SU-DHL-6 (cell line): ENCODE data around the gene MLN.

Experiments used
- H2AFZ ChIP-seq: fragments of 200-600 bp; sonication (generic); 2 replicates; pipeline ENCODE4 v1.6.1; 2014; ENCODE audit warnings: low read depth, mild to moderate bottlenecking, moderate library complexity, mixed read lengths, antibody characterized with exemption, low read length; ENCODE audit not compliant: severe bottlenecking
- H3F3A ChIP-seq: fragments of 200-600 bp; shearing (Covaris generic); 2 replicates; pipeline ENCODE4 v1.6.0; 2016; ENCODE audit warnings: antibody characterized with exemption, mild to moderate bottlenecking; ENCODE audit not compliant: insufficient read depth
- H3K27ac ChIP-seq: fragments of 200-600 bp; sonication (generic); 2 replicates; pipeline ENCODE4 v1.5.1; 2016; ENCODE audit warnings: low read depth, mild to moderate bottlenecking, low read length, moderate library complexity, mixed read lengths
- H3K27me3 ChIP-seq: fragments of 200-600 bp; sonication (generic), shearing (Covaris generic); 2 replicates; pipeline ENCODE4 v1.6.0; 2014; ENCODE audit warnings: mild to moderate bottlenecking, low read length
- H3K36me3 ChIP-seq: fragments of 200-600 bp; sonication (generic); 2 replicates; pipeline ENCODE4 v1.6.1; 2014; ENCODE audit warnings: mild to moderate bottlenecking, low read length, mixed read lengths
- H3K4me2 ChIP-seq: fragments of 300-600, 200-600 bp; shearing (Covaris generic), sonication (generic); 2 replicates; pipeline ENCODE4 v1.6.0; 2014; ENCODE audit warnings: low read length, low read depth, mild to moderate bottlenecking; ENCODE audit not compliant: poor library complexity, severe bottlenecking
- H3K4me3 ChIP-seq: fragments of 200-600 bp; sonication (generic); 2 replicates; pipeline ENCODE4 v1.5.1; 2014; ENCODE audit warnings: antibody characterized with exemption, low read length, mild to moderate bottlenecking, mixed read lengths; ENCODE audit not compliant: insufficient read depth, poor library complexity, severe bottlenecking
- H3K79me2 ChIP-seq: fragments of 200-600 bp; sonication (generic); 2 replicates; pipeline ENCODE4 v1.6.1; 2014; ENCODE audit warnings: mild to moderate bottlenecking, low read length, moderate library complexity; ENCODE audit not compliant: insufficient read depth
- H3K9ac ChIP-seq: fragments of 200-600 bp; sonication (generic); 2 replicates; pipeline ENCODE4 v1.7.0; 2014; ENCODE audit warnings: mild to moderate bottlenecking, low read length
- H3K9me2 ChIP-seq: fragments of 200-600 bp; sonication (generic); replicated peaks from 2 replicates; pipeline ENCODE4 v1.6.1; 2014; ENCODE audit warnings: low read length; ENCODE audit not compliant: insufficient read depth
- H3K9me3 ChIP-seq: fragments of 200-600 bp; sonication (generic); 2 replicates; pipeline ENCODE4 v1.6.1; 2014; ENCODE audit warnings: low read length, mixed read lengths; ENCODE audit not compliant: insufficient read depth
- H4K20me1 ChIP-seq: fragments of 200-600 bp; sonication (generic); 2 replicates; pipeline ENCODE4 v1.6.1; 2014; ENCODE audit warnings: low read depth, mild to moderate bottlenecking, antibody characterized with exemption, low read length, moderate library complexity, mixed read lengths
- CTCF ChIP-seq: fragments of 200-600 bp; sonication (generic); IDR thresholded peaks from one replicate; pipeline ENCODE4 v1.5.1; 2017; ENCODE audit warnings: antibody characterized with exemption, mild to moderate bottlenecking, low read length, moderate library complexity; ENCODE audit not compliant: insufficient read depth, poor library complexity, severe bottlenecking
- EZH2phosphoT487 ChIP-seq: fragments of 200-600 bp; sonication (generic), shearing (Covaris generic); conservative IDR thresholded peaks from 2 replicates; pipeline ENCODE4 v1.6.1; 2018; ENCODE audit warnings: mild to moderate bottlenecking, antibody characterized with exemption, low read length, moderate library complexity, mixed read lengths

MLN gene

DNA sequence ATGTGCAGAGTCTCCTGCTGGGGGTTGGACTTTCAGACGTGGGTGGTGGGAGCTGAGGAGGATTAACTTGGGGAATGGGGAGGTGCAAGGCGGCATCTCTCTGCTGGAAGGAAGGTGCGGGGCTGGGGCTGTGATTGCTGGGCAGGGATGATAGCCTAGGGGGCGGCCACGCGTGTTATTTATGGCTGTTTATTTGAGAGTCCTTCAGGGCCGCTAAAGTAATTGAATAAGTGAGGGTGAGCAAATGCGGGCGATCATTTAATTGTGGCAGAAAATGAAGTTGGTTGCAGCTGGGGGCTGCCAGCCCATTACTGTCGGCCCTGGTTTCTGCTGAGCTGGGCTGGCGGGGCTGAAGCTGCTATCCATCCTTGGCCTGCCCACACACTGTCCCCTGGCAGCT lies 49.6 kb downstream of the MLN start:
- no peak overlapping the region for H3K4me3 ChIP-seq
- no peaks in the 10 kb centered on the region for H3K27me3 ChIP-seq
- H3K9me2 ChIP-seq = no peaks in the 10 kb centered on the region
- H3K36me3 ChIP-seq = no peaks in the 10 kb centered on the region
- no peak overlapping the region for H2AFZ ChIP-seq
- TF ChIP-seq CTCF (no peak), EZH2phosphoT487 (no peak)
- no peak overlapping the region for H3K4me2 ChIP-seq
- H3F3A ChIP-seq = no peaks in the 10 kb centered on the region
- H3K9ac ChIP-seq = no peak overlapping the region
- no peaks in the 10 kb centered on the region for H3K9me3 ChIP-seq
- H4K20me1 ChIP-seq = no peaks in the 10 kb centered on the region; the same call in 1 of the 2 replicates
- H3K79me2 ChIP-seq = no peaks in the 10 kb centered on the region
- no peak overlapping the region for H3K27ac ChIP-seq

GRCh38 chr6:33752646-33753015 lies 51.2 kb downstream of the MLN start:
- H3K36me3 ChIP-seq = no peaks in the 10 kb centered on the region
- no peaks in the 10 kb centered on the region for H3K9me2 ChIP-seq
- no peaks in the 10 kb centered on the region for H3K9me3 ChIP-seq
- TF ChIP-seq CTCF (no peak), EZH2phosphoT487 (no peak)
- H3K27ac ChIP-seq = no peak overlapping the region
- H2AFZ ChIP-seq = no peak overlapping the region
- H4K20me1 ChIP-seq = no peaks in the 10 kb centered on the region; the same call in 1 of the 2 replicates
- no peaks in the 10 kb centered on the region for H3K27me3 ChIP-seq
- no peak overlapping the region for H3K4me3 ChIP-seq
- no peaks in the 10 kb centered on the region for H3F3A ChIP-seq
- no peaks in the 10 kb centered on the region for H3K79me2 ChIP-seq
- no peak overlapping the region for H3K9ac ChIP-seq
- no peak overlapping the region for H3K4me2 ChIP-seq

DNA sequence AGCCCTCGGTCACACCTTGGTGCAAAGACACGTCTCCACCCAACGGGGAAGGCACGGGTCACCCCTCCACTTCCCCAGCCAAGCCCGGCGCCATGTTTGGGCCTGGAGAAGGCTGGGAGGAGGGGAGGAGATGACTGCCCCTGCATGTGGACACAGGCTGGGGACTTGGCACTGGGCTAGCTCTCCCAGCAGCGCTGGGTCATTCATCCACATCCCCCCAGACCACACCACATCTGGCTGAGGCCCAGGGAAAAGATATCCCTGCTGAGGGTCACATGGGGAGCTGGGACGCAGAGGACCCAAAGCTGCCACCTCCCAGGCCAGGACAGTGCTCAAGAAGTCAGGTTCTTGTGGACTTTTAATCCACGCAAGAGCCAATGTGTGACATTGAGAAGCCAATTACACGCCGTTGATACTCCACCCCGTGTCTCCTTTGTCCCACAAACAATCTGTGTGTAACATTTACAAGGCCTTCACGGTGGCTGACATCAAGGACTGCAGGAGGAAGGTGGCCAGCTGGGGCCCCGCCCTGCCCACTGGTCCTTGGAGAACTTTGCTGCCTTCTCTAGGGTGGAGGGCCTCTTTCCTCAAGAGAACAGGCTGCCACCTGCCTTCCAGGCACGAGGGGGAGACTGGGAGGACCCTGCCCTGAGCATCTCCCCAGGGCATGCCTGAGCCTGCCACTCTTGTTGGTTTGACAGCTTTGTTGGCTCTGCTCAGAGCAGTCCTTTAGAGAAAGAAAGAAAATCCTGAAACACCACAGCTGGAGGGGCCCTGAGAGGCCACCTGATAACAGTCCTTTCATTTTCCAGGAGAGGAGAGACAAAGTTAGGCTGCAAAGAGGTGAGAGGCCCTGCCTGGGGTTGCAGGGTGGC lies 51.8 kb downstream of the MLN start:
- Histone ChIP-seq H4K20me1 (no peaks in the 10 kb centered on the region; the same call in 1 of the 2 replicates), H3F3A (no peaks in the 10 kb centered on the region), H3K9me2 (no peaks in the 10 kb centered on the region), H3K79me2 (no peaks in the 10 kb centered on the region), H3K4me3 (no peak overlapping the region), H3K9me3 (no peaks in the 10 kb centered on the region), H3K27ac (no peak overlapping the region), H3K4me2 (no peak overlapping the region), H3K27me3 (no peaks in the 10 kb centered on the region), H3K36me3 (no peaks in the 10 kb centered on the region), H3K9ac (no peak overlapping the region), H2AFZ (no peak overlapping the region)
- TF ChIP-seq CTCF (no peak), EZH2phosphoT487 (no peak)
